Heart left ventricle (tissue), 16 donors: Measurements from ENCODE around the gene LAMC1. TPM values are rescaled to one million over a fixed set of nuclear protein-coding genes. Genes with fewer than 3 reads are reported as not detected.
A peak's percentile ranks its signal among the peaks of the same experiment; 100 is the strongest.
"Not testable (repeated sequence)": the region's sequence is repeated elsewhere in the genome, so short reads cannot be mapped to it uniquely, and the experiment has no call there.

Experiments
- ATAC-seq, 4 donors: fragments of 200-7000 bp; cut with Tn5 transposase; one replicate each; pipeline ENCODE4 v1.9.1; 2020 to 2022; ENCODE audit warnings: moderate library complexity in 4 of 4, mild to moderate bottlenecking in 3 of 4, moderate number of reproducible peaks in 1 of 4
- DNase-seq, 5 donors: peaks; one replicate each; pipeline ENCODE4 v3.0.0-alpha.2; 2020
- H3K27ac ChIP-seq, 12 donors: fragments of 200-600 bp; sonication (generic) in 4 of 12; one replicate each; pipeline versions ENCODE4 v1.5.0 to v1.8.0; 2016 to 2022; ENCODE audit warnings: mild to moderate bottlenecking in 2 of 12
- H3K27me3 ChIP-seq, 9 donors: fragments of 200-600 bp; sonication (generic) in 2 of 9; one replicate each; pipeline versions ENCODE4 v1.5.1 to v1.8.0; 2016 to 2022; ENCODE audit warnings: mild to moderate bottlenecking in 3 of 9
- H3K36me3 ChIP-seq, 9 donors: fragments of 200-600 bp; sonication (generic) in 2 of 9; one replicate each; pipeline versions ENCODE4 v1.5.0 to v1.8.0; 2018 to 2022; ENCODE audit warnings: mild to moderate bottlenecking in 2 of 9
- H3K4me1 ChIP-seq, 12 donors: fragments of 200-600 bp; sonication (generic) in 4 of 12; one replicate each; pipeline versions ENCODE4 v1.5.0 to v1.8.0; 2016 to 2022; ENCODE audit warnings: mild to moderate bottlenecking in 3 of 12
- H3K4me3 ChIP-seq, 12 donors: fragments of 200-600 bp; sonication (generic) in 4 of 12; one replicate each; pipeline versions ENCODE4 v1.5.0 to v1.8.0; 2017 to 2022; ENCODE audit warnings: mild to moderate bottlenecking in 9 of 12, moderate library complexity in 4 of 12
- H3K9me3 ChIP-seq, 12 donors: fragments of 200-600 bp; sonication (generic) in 4 of 12; one replicate each; pipeline versions ENCODE4 v1.5.0 to v1.8.0; 2016 to 2022; ENCODE audit warnings: mild to moderate bottlenecking in 1 of 12
- POLR2A ChIP-seq, 2 donors: fragments of 450-650 bp; IDR thresholded peaks; one replicate each; pipeline ENCODE4 v1.6.1; 2017; ENCODE audit warnings: antibody characterized with exemption in 2 of 2, mild to moderate bottlenecking in 2 of 2, moderate library complexity in 2 of 2
- WGBS, 4 donors: extraction: QIAGEN DNeasy Blood & Tissue Kit in 2 of 4; methylation state at CpG; one replicate each; pipeline versions ENCODE4 v1.1.5 to v1.1.7; 2013 to 2018; 5-methylcytosine and 5-hydroxymethylcytosine counted together
- intact Hi-C, 10 donors: fragments of 100-400 bp; cut with DNase I; formaldehyde crosslinking; loops; one replicate each; pipeline versions ENCODE4 v1.11.1 to v1.14.2; 2022
- polyA plus RNA-seq, 2 donors: library from polyadenylated mRNA; stranded (reverse); fragments of 200-250 nt; gene quantifications; one replicate each; pipeline ENCODE4 v1.2.3, GENCODE V29; 2013
- total RNA-seq, 9 donors: library from RNA; depleted of rRNA in 2 of 9; stranded (reverse); fragments of >200 nt in 2 of 9; fragmentation: NEBNext Ultra II Directional in 3 of 9; extraction: Animal tissue kit (Norgen Biotek cat#: 25700) in 3 of 9; gene quantifications; one replicate each; pipeline versions ENCODE4 v1.1.0 to v1.2.4, GENCODE V29; 2016 to 2023
- TF ChIP-seq, protein P1 (sequence below), 12 donors: fragments of 200-600 bp; sonication (generic) in 4 of 12; IDR thresholded peaks; one replicate each; pipeline versions ENCODE4 v1.5.0 to v1.8.0; 2018 to 2022; ENCODE audit warnings: antibody characterized with exemption in 12 of 12, mild to moderate bottlenecking in 5 of 12
- donor health status: ischemic (EF 13 %, LVEDD 7.1; RV severe dilation, severe dysfunction).
- donor health status: healthy with polysubstance abuse.
- donor health status: DM: no; HTN: yes; CAD: no.
- donor health status: DM: no; HTN: no; CAD: no.
- donor health status: ischemic (EF 25% LVEDD 6.9; RV normal size, moderate dysfunction).
- donor health status: ischemic (EF 25% LVEDD 5.7; RV mildly dilated, moderate dysfunction).
- donor health status: healthy.
- donor health status: DM: yes; HTN: yes; CAD: no.
- donor health status: ischemic (EF 35%, LVEDD 5.7; RV mildly dilated, moderate dysfunction).
- donor health status: nonischemic (EF 11% LVEDD 7.7; RV severe dilation, severe dysfunction).
- donor health status: DM: yes; HTN: yes; CAD: no.
- donor health status: PGD.
- donor health status: ischemic (EF 29% LVEDD 5.4; RV normal size, mild dysfunction).
- donor health status: nonischemic (EF 23%, LVEDD 6.1; RV moderate dilation, normal function).

The LAMC1 gene
- total and polyA plus RNA-seq, 11 donors = 22.9 to 226 (median 119) TPM

DNA sequence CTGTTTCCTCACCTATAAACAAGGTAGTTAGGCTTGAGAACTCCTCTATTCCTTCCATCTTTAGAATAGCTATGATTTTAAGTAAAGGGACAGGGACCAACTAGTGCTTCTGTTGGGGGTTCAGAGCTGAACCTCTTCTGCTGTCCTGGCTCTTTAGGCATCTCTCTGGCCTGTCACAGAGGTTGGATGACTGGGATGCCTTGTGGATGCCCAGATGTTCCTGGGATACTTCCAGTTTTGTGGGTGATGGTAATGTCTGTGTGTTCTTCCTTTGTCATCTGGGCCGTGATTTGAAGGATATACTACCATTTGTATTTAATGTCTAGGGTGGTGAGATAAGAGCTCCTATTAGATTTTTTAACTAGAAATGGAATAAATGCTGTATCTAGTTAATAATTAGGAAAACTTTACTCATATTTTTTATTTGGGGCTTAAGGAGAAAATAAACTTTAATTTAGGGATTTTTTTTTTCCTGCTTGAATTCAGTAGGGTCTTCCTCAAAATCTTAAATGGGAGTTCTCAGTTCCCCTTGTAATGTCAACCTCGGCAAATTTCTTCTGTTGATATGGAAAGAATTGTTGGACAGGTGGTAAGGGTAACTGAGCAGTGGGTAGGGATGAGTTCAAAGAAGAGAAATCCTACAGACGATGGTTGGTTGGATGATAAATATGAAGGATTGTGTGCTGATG, 47.2 kb downstream of the LAMC1 start:
- TF ChIP-seq, protein P1, sequence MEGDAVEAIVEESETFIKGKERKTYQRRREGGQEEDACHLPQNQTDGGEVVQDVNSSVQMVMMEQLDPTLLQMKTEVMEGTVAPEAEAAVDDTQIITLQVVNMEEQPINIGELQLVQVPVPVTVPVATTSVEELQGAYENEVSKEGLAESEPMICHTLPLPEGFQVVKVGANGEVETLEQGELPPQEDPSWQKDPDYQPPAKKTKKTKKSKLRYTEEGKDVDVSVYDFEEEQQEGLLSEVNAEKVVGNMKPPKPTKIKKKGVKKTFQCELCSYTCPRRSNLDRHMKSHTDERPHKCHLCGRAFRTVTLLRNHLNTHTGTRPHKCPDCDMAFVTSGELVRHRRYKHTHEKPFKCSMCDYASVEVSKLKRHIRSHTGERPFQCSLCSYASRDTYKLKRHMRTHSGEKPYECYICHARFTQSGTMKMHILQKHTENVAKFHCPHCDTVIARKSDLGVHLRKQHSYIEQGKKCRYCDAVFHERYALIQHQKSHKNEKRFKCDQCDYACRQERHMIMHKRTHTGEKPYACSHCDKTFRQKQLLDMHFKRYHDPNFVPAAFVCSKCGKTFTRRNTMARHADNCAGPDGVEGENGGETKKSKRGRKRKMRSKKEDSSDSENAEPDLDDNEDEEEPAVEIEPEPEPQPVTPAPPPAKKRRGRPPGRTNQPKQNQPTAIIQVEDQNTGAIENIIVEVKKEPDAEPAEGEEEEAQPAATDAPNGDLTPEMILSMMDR (IDR thresholded peaks at IDR 0.05) = no peak
- no peak for TF ChIP-seq POLR2A (IDR thresholded peaks at IDR 0.05)
- Histone ChIP-seq H3K4me1 (peaks cover 14 to 71% (median 55%) of the 10 kb centered on the region in 12 donors), H3K4me3 (no peak overlapping the region), H3K36me3 (no peaks in the 10 kb centered on the region), H3K9me3 (peaks cover 0 to 5% (median 0%) of the 10 kb centered on the region in 12 donors), H3K27ac (peak overlapping the region in 6 of 12 donors; percentile 1 to 45 (median 8)), H3K27me3 (no peaks in the 10 kb centered on the region)
- DNase-seq (no peak), ATAC-seq (no peak)
- 43 to 59% (median 51%) methylated on average over 3 of the region's 3 CpGs for WGBS, 4 donors
- intact Hi-C loops = loop anchor here in 2 of 10 donors (5.0 kb wide), 1 partner anchor 43 kb away; no protein-coding TSS in a partner anchor

DNA sequence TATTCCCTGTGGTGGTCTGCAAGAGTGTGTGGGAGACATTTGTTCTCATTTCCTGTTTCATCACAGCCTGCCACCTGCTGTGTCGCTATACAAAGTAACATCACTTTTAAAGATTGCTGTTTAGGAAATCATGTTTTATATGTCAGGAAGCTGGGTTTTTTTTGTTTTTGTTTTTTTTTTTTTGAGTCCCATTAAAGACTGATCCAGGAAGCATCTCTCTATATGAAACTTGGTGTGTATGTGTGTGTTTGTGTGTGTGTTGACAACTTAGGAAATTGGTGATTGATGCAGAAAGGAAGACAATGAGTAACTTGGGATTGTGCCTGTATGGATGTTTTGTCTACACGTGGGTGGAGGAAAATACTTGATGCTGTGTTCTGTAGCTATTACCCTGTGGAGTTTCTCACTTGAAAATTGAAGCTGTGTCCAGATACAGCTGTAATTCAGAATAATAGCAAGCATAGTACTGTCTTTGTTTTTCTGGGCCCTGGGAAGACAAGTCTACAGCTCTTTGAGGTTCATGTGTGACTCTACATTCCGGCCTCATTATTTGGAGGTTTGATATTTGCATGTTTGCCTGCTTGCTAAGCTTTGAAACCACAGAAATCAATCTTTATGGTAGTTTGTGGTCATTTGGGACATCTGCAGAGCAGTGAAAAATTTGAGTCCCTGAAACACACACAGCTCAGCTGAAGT, 47.9 kb downstream of the LAMC1 start:
- WGBS, 4 donors = 36 to 46% (median 41%) methylated on average over 3 of the region's 3 CpGs
- Histone ChIP-seq H3K27me3 (no peaks in the 10 kb centered on the region), H3K27ac (peak overlapping the region in 9 of 12 donors; percentile 6 to 55 (median 26)), H3K36me3 (no peaks in the 10 kb centered on the region), H3K4me3 (no peak overlapping the region), H3K4me1 (peaks cover 14 to 78% (median 62%) of the 10 kb centered on the region in 12 donors), H3K9me3 (peaks cover 0 to 5% (median 0%) of the 10 kb centered on the region in 12 donors)
- intact Hi-C loops = loop anchor here in 2 of 10 donors (5.0 kb wide), 1 partner anchor 44 kb away; no protein-coding TSS in a partner anchor
- DNase-seq (no peak), ATAC-seq (peak in 2 of 4 donors; percentile 59 to 69)
- no peak for TF ChIP-seq POLR2A (IDR thresholded peaks at IDR 0.05)
- TF ChIP-seq, protein P1 (IDR thresholded peaks at IDR 0.05) = no peak

DNA sequence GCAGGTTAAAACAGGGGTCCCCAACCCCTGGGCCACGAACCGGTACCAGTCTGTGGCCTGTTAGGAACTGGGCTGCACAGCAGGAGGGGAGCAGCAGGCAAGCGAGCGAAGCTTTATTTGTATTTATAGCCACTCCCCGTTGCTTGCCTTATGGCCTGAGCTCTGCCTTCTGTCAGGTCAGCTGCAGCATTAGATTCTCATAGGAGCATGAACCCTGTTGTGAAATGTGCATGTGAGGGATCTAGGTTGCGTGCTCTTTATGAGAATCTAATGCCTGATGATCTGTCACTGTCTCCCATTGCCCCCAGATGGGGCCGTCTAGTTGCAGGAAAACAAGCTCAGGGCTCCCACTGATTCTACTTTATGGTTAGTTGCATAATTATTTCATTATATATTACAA, 49.4 kb downstream of the LAMC1 start:
- WGBS, 4 donors = 64 to 78% (median 73%) methylated on average over 7 of the region's 7 CpGs
- intact Hi-C loops = loop anchor here in 2 of 10 donors (5.0 kb wide), 1 partner anchor 45 kb away; no protein-coding TSS in a partner anchor
- H3K27me3 ChIP-seq, H3K9me3 ChIP-seq, H3K36me3 ChIP-seq, DNase-seq, H3K4me3 ChIP-seq: not testable (repeated sequence)
- H3K4me1 ChIP-seq = peaks cover 14 to 93% (median 76%) of the 10 kb centered on the region in 12 donors
- H3K27ac ChIP-seq = peak overlapping the region in 3 of 12 donors; percentile 5 to 50 (median 29)
- peak in 1 of 4 donors; percentile 13 for ATAC-seq

DNA sequence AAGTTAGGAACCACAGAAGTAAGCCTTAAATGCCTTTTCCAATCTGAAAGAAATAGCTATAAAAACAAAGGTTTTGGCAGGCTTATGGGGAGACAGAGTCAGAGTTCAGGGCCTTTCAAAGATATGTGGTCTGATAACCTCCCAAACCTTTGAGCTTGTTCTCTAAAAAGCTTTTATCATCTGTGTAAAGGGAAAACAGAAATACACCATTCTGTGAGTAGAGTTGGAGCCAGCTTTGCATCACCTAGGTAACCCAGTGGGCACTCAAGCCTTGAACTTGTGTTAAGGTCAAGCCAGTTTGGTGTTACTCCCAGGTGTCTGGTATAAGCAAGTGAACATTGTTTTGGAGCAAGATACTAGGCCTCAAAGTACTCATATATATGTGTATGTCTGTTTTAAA, 50.1 kb downstream of the LAMC1 start:
- Histone ChIP-seq H3K9me3 (no peaks in the 10 kb centered on the region), H3K27ac (peak overlapping the region in 5 of 12 donors; percentile 1 to 50 (median 6)), H3K27me3 (no peaks in the 10 kb centered on the region), H3K4me1 (peaks cover 14 to 95% (median 81%) of the 10 kb centered on the region in 12 donors), H3K36me3 (no peaks in the 10 kb centered on the region), H3K4me3 (no peak overlapping the region)
- intact Hi-C loops = loop anchor here in 2 of 10 donors (5.0 kb wide), 1 partner anchor 46 kb away; no protein-coding TSS in a partner anchor
- no peak for ATAC-seq
- no peak for DNase-seq
- TF ChIP-seq POLR2A (IDR thresholded peaks at IDR 0.05) = no peak
- TF ChIP-seq, protein P1 (IDR thresholded peaks at IDR 0.05) = no peak
